SK-N-SH (cell line): ENCODE measurements around the gene MCM3AP. TPM values are rescaled to one million over a fixed set of nuclear protein-coding genes. Genes with fewer than 3 reads are reported as not detected.

Source experiments
- CTCF ChIA-PET: fragments of 300-600, 350-600 bp; formaldehyde crosslinking; extraction: SDS; loops from one replicate; lab custom pipeline; 2021; lab: Yijun Ruan, JAX
- POLR2A ChIA-PET: fragments of 350-600 bp; sonication (Branson Sonifier 250); formaldehyde crosslinking; extraction: SDS; loops from one replicate; lab custom pipeline; 2020; ENCODE audit warnings: antibody characterized with exemption, inconsistent platforms; lab: Yijun Ruan, JAX
- DNase-seq: peaks from one replicate; pipeline ENCODE4 v3.0.0; 2012
- H2AFZ ChIP-seq: fragments of 200-600 bp; sonication (generic); 2 replicates; pipeline ENCODE4 v1.8.1; 2016; ENCODE audit warnings: antibody characterized with exemption, mild to moderate bottlenecking, low read depth
- H3F3A ChIP-seq: fragments of 200-600 bp; sonication (generic); replicated peaks from 2 replicates; pipeline ENCODE3; 2016; ENCODE audit warnings: antibody characterized with exemption, mild to moderate bottlenecking; ENCODE audit not compliant: insufficient read depth
- H3K27ac ChIP-seq, 2 experiments: fragments of 200-500 bp in 1 of 2; fragments of 200-600 bp in 1 of 2; sonication (Bioruptor generic) in 1 of 2; sonication (generic), shearing (Covaris generic) in 1 of 2; 2 replicates each; pipeline versions ENCODE4 v1.5.1 to v1.6.1; 2014 to 2016; ENCODE audit warnings: low read depth in 2 of 2, inconsistent platforms in 1 of 2, low read length in 1 of 2, mild to moderate bottlenecking in 1 of 2, mixed read lengths in 1 of 2
- H3K27me3 ChIP-seq: fragments of 200-600 bp; sonication (generic), shearing (Covaris generic); 2 replicates; pipeline ENCODE4 v1.6.1; 2016; ENCODE audit warnings: mixed run types; ENCODE audit not compliant: insufficient read depth
- H3K36me3 ChIP-seq, 2 experiments: fragments of 200-500 bp in 1 of 2; fragments of 200-600 bp in 1 of 2; sonication (Bioruptor generic) in 1 of 2; sonication (generic) in 1 of 2; replicated peaks in 1 of 2; 2 replicates each; pipeline versions ENCODE3 to v1.5.1; 2014 to 2016; ENCODE audit warnings: low read length in 1 of 2, mild to moderate bottlenecking in 1 of 2; ENCODE audit not compliant: insufficient read depth in 2 of 2, control insufficient read depth in 1 of 2
- H3K4me1 ChIP-seq, 2 experiments: fragments of 200-500 bp in 1 of 2; fragments of 200-600 bp in 1 of 2; sonication (Bioruptor generic) in 1 of 2; sonication (generic), shearing (Covaris generic) in 1 of 2; 2 replicates each; pipeline versions ENCODE4 v1.5.1 to v1.6.1; 2014 to 2016; ENCODE audit warnings: low read depth in 1 of 2, low read length in 1 of 2, mixed run types in 1 of 2; ENCODE audit not compliant: insufficient read depth in 2 of 2, control insufficient read depth in 1 of 2
- H3K4me2 ChIP-seq: fragments of 200-600 bp; sonication (generic), shearing (Covaris generic); 2 replicates; pipeline ENCODE4 v1.6.1; 2017; ENCODE audit warnings: mixed run types
- H3K4me3 ChIP-seq, 2 experiments: fragments of 200-500 bp in 1 of 2; fragments of 200-600 bp in 1 of 2; sonication (Bioruptor generic) in 1 of 2; sonication (generic), shearing (Covaris generic) in 1 of 2; 2 replicates each; pipeline versions ENCODE4 v1.5.1 to v1.8.1; 2014 to 2016; ENCODE audit warnings: low read depth in 2 of 2, inconsistent platforms in 1 of 2, low read length in 1 of 2, mild to moderate bottlenecking in 1 of 2, mixed read lengths in 1 of 2, moderate library complexity in 1 of 2
- H3K79me2 ChIP-seq: fragments of 200-600 bp; sonication (generic); 2 replicates; pipeline ENCODE4 v1.8.1; 2017; ENCODE audit warnings: mild to moderate bottlenecking; ENCODE audit not compliant: insufficient read depth
- H3K9ac ChIP-seq: fragments of 200-600 bp; sonication (generic); 2 replicates; pipeline ENCODE4 v1.6.1; 2017; ENCODE audit warnings: mixed run types
- H3K9me2 ChIP-seq: fragments of 200-600 bp; sonication (generic); 2 replicates; pipeline ENCODE4 v1.6.1; 2017; ENCODE audit warnings: mixed run types
- H3K9me3 ChIP-seq: fragments of 200-600 bp; sonication (generic); 2 replicates; pipeline ENCODE4 v1.6.1; 2017; ENCODE audit warnings: mixed run types, mild to moderate bottlenecking, moderate library complexity
- H4K20me1 ChIP-seq: fragments of 200-600 bp; sonication (generic); 2 replicates; pipeline ENCODE4 v1.6.1; 2017; ENCODE audit warnings: mild to moderate bottlenecking, mixed run types; ENCODE audit not compliant: insufficient read depth
- CHD2 ChIP-seq: fragments of 150-350 bp; IDR thresholded peaks from 2 replicates; pipeline ENCODE4 v1.6.1; 2018; ENCODE audit warnings: low read length; ENCODE audit not compliant: partially characterized antibody
- ELF1 ChIP-seq: IDR thresholded peaks from 2 replicates; pipeline ENCODE4 v1.4.0; 2012
- EZH2phosphoT487 ChIP-seq: fragments of 200-600 bp; sonication (generic); IDR thresholded peaks from 2 replicates; pipeline ENCODE4 v1.6.1; 2017; ENCODE audit warnings: low read depth, mixed run types, mild to moderate bottlenecking, antibody characterized with exemption, moderate library complexity, borderline replicate concordance
- FOXM1 ChIP-seq: IDR thresholded peaks from 2 replicates; pipeline ENCODE4 v1.4.0; 2012; ENCODE audit warnings: low read depth, mild to moderate bottlenecking
- GABPA ChIP-seq: IDR thresholded peaks from 2 replicates; pipeline ENCODE4 v1.4.0; 2012; ENCODE audit warnings: low read depth, mild to moderate bottlenecking
- GATA2 ChIP-seq: sonication (generic); formaldehyde crosslinking; IDR thresholded peaks from 2 replicates; pipeline ENCODE4 v1.5.0; 2020; ENCODE audit warnings: mild to moderate bottlenecking, missing genetic modification reagents
- JUND ChIP-seq: IDR thresholded peaks from 2 replicates; pipeline ENCODE4 v1.4.0; 2012
- MAX ChIP-seq: IDR thresholded peaks from 2 replicates; pipeline ENCODE4 v1.4.0; 2012; ENCODE audit warnings: low read depth
- MEF2A ChIP-seq: IDR thresholded peaks from 2 replicates; pipeline ENCODE4 v1.4.0; 2012; ENCODE audit warnings: low read depth, borderline replicate concordance
- MXI1 ChIP-seq: IDR thresholded peaks from 2 replicates; pipeline ENCODE4 v1.6.1; 2012; ENCODE audit warnings: mild to moderate bottlenecking, low read depth, low read length, improper control_type of control experiment
- NFIC ChIP-seq: IDR thresholded peaks from 2 replicates; pipeline ENCODE4 v1.4.0; 2012; ENCODE audit warnings: borderline replicate concordance
- PBX3 ChIP-seq: IDR thresholded peaks from 2 replicates; pipeline ENCODE4; 2012
- POLR2AphosphoS5 ChIP-seq: IDR thresholded peaks from 2 replicates; pipeline ENCODE4 v1.6.1; 2012; ENCODE audit warnings: low read depth, low read length
- RAD21 ChIP-seq: IDR thresholded peaks from 2 replicates; pipeline ENCODE4 v1.6.1; 2012; ENCODE audit warnings: mild to moderate bottlenecking, low read length
- RCOR1 ChIP-seq: fragments of 150-350 bp; IDR thresholded peaks from 2 replicates; pipeline ENCODE4 v1.6.1; 2017; ENCODE audit warnings: antibody characterized with exemption, low read length
- REST ChIP-seq: IDR thresholded peaks from 2 replicates; pipeline ENCODE4 v1.6.1; 2012; ENCODE audit warnings: mild to moderate bottlenecking, low read depth, low read length, moderate library complexity
- RFX5 ChIP-seq: IDR thresholded peaks from 2 replicates; pipeline ENCODE4 v1.6.1; 2012; ENCODE audit warnings: mild to moderate bottlenecking, improper control_type of control experiment, low read length
- RXRA ChIP-seq: IDR thresholded peaks from 2 replicates; pipeline ENCODE4 v1.4.0; 2012; ENCODE audit warnings: low read depth, mild to moderate bottlenecking, borderline replicate concordance
- SIN3A ChIP-seq: IDR thresholded peaks from 2 replicates; pipeline ENCODE4 v1.6.1; 2012; ENCODE audit warnings: low read depth, mild to moderate bottlenecking, low read length, moderate library complexity, borderline replicate concordance
- TAF1 ChIP-seq: IDR thresholded peaks from 2 replicates; pipeline ENCODE4 v1.6.1; 2012; ENCODE audit warnings: low read depth, mild to moderate bottlenecking, low read length, moderate library complexity, borderline replicate concordance
- USF1 ChIP-seq: IDR thresholded peaks from 2 replicates; pipeline ENCODE4 v1.4.0; 2012; ENCODE audit warnings: low read depth, borderline replicate concordance
- YY1 ChIP-seq: IDR thresholded peaks from 2 replicates; pipeline ENCODE4 v1.4.0; 2012; ENCODE audit warnings: low read depth, mild to moderate bottlenecking
- ZBTB33 ChIP-seq: IDR thresholded peaks from 2 replicates; pipeline ENCODE4 v1.4.0; 2012; ENCODE audit warnings: low read depth, borderline replicate concordance
- WGBS: methylation state at CpG from one replicate; pipeline ENCODE4 v1.1.6; 2017; ENCODE audit warnings: low lambda C conversion rate; 5-methylcytosine and 5-hydroxymethylcytosine counted together
- polyA plus RNA-seq, 3 experiments: library from polyadenylated mRNA; depleted of rRNA; stranded (reverse); fragments of >200 nt; gene quantifications; 2 replicates each; pipeline ENCODE4 v1.2.3, GENCODE V29; 2012

The MCM3AP gene
- polyA plus RNA-seq, 1 of the 3 experiments (the other 2 are of a cell fraction): 42.9 TPM

GRCh38 chr21:46243960-46244361 is 41.5 kb downstream of the MCM3AP start:
- Histone ChIP-seq H3K9ac (no peak overlapping the region), H2AFZ (no peak overlapping the region), H3K4me3 (no peak overlapping the region), H4K20me1 (no peaks in the 10 kb centered on the region), H3K4me2 (no peak overlapping the region), H3K4me1 (peaks cover 0 to 3% of the 10 kb centered on the region in 2 experiments; a peak in 1 of 4 replicates), H3K9me3 (no peaks in the 10 kb centered on the region), H3F3A (peaks cover 4% of the 10 kb centered on the region), H3K27me3 (no peaks in the 10 kb centered on the region), H3K9me2 (no peaks in the 10 kb centered on the region), H3K27ac (no peak overlapping the region; a peak in 1 of 4 replicates), H3K79me2 (no peaks in the 10 kb centered on the region), H3K36me3 (peaks cover 85 to 93% of the 10 kb centered on the region in 2 experiments)
- CTCF ChIA-PET: interaction anchor here (0.8 to 2.6 kb wide), 3 partner anchors 14 to 31 kb away, joined by 3 to 8 read pairs (median 3); no protein-coding TSS in a partner anchor
- DNase-seq: no peak
- TF ChIP-seq RXRA (no peak), USF1 (no peak), NFIC (no peak), RAD21 (no peak), CHD2 (no peak), SIN3A (no peak), YY1 (no peak), ZBTB33 (no peak), MEF2A (no peak)
- POLR2A ChIA-PET: interaction anchor here (1.5 kb wide), 1 partner anchor 9 kb away, joined by 6 read pairs; no protein-coding TSS in a partner anchor
- WGBS: 95% methylated on average over 2 of the region's 3 CpGs

GRCh38 chr21:46243325-46243724 is 42.1 kb downstream of the MCM3AP start:
- Histone ChIP-seq H3K9ac (no peak overlapping the region), H3K4me3 (no peak overlapping the region), H3K79me2 (no peaks in the 10 kb centered on the region), H3K9me2 (no peaks in the 10 kb centered on the region), H3K4me2 (no peak overlapping the region), H3K27ac (no peak overlapping the region), H3F3A (peaks cover 4% of the 10 kb centered on the region), H3K9me3 (no peaks in the 10 kb centered on the region), H3K36me3 (peaks cover 86 to 92% of the 10 kb centered on the region in 2 experiments), H2AFZ (no peak overlapping the region), H3K27me3 (no peaks in the 10 kb centered on the region), H3K4me1 (peaks cover 0 to 3% of the 10 kb centered on the region in 2 experiments; a peak in 1 of 4 replicates), H4K20me1 (no peaks in the 10 kb centered on the region)
- no peak for TF ChIP-seq PBX3
- TF ChIP-seq MXI1: no peak
- no peak for TF ChIP-seq GATA2
- TF ChIP-seq TAF1: no peak
- no peak for TF ChIP-seq EZH2phosphoT487
- TF ChIP-seq GABPA: no peak
- TF ChIP-seq RFX5: no peak
- TF ChIP-seq REST: no peak
- no peak for TF ChIP-seq RCOR1
- no peak for TF ChIP-seq ELF1
- no peak for TF ChIP-seq FOXM1
- no peak for TF ChIP-seq SIN3A
- TF ChIP-seq YY1: no peak
- TF ChIP-seq MAX: no peak
- no peak for TF ChIP-seq JUND
- TF ChIP-seq POLR2AphosphoS5: no peak
- ChIA-PET POLR2A (no interaction called here), CTCF (interaction anchor here (0.8 to 2.6 kb wide), 2 partner anchors 14 to 32 kb away, joined by 3 to 8 read pairs; no protein-coding TSS in a partner anchor)
- DNase-seq: no peak
- WGBS: 84% methylated on average over 8 of the region's 8 CpGs
